Muscle of leg (tissue), 11 donors: ENCODE measurements around the gene GK. TPM values are rescaled to one million over a fixed set of nuclear protein-coding genes. Genes with fewer than 3 reads are reported as not detected.

ENCODE experiments used
- DNase-seq: peaks from one replicate; pipeline ENCODE4 v3.0.0; 2013
- H3K27ac ChIP-seq: one replicate; pipeline ENCODE4 v1.5.1; 2013; ENCODE audit warnings: mild to moderate bottlenecking, low read length, control low read depth
- H3K27me3 ChIP-seq: one replicate; pipeline ENCODE4 v1.6.1; 2013; ENCODE audit warnings: low read length; ENCODE audit not compliant: control insufficient read depth, insufficient read depth
- H3K36me3 ChIP-seq: one replicate; pipeline ENCODE4 v1.6.1; 2013; ENCODE audit warnings: low read length; ENCODE audit not compliant: control insufficient read depth, insufficient read depth
- H3K4me1 ChIP-seq: one replicate; pipeline ENCODE4 v1.6.1; 2013; ENCODE audit warnings: low read length; ENCODE audit not compliant: control insufficient read depth, insufficient read depth
- H3K4me3 ChIP-seq: one replicate; pipeline ENCODE4 v1.5.1; 2013; ENCODE audit warnings: low read length, control low read depth
- H3K9me3 ChIP-seq: replicated peaks from 2 replicates; pipeline ENCODE4 v1.6.1; 2013; ENCODE audit warnings: low read depth, low read length; ENCODE audit not compliant: control insufficient read depth
- WGBS: methylation state at CpG from one replicate; pipeline ENCODE4 v1.1.5; 2013; ENCODE audit warnings: missing lambda C conversion rate; ENCODE audit not compliant: insufficient coverage; 5-methylcytosine and 5-hydroxymethylcytosine counted together
- polyA plus RNA-seq, 8 donors: library from polyadenylated mRNA; unstranded; fragments of 120-200 nt; gene quantifications; one replicate each; pipeline versions ENCODE4 v1.2.1 to v1.2.3, GENCODE V29; 2013; ENCODE audit warnings: inconsistent platforms in 1 of 8, low replicate concordance in 1 of 8; ENCODE audit not compliant: insufficient read length in 8 of 8, insufficient read depth in 1 of 8
- total RNA-seq: library from RNA; stranded (reverse); fragments of 120-200 nt; gene quantifications from one replicate; pipeline ENCODE4 v1.2.4, GENCODE V29; 2013

The GK gene
- total and polyA plus RNA-seq, 9 donors: 3.3 to 9.7 (median 4.2) TPM

DNA sequence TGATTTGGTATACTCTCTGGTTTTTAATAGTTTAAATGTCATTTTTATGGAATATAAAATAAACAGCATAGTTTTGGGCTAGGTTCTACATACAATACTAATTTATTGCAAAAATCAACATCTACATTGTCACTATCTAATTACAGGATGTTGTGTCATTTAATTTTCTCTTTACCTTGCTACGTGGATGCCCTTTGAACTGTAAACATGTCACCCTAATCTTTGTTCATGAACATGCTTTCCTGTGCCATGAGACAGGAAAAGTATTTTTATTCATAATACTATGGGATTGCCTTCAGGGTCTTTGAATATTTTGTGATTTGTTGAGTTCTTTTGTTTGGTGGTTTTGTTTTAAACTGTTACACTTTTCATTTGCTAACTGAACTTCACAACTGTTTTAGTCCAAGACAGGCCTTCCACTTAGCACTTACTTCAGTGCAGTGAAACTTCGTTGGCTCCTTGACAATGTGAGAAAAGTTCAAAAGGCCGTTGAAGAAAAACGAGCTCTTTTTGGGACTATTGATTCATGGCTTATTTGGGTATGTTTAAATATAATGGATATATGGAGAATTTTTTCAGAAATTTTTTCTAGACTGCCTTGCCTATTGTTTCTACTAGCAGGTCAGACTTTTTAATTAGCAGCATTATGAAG lies 40.9 kb downstream of the GK start:
- Histone ChIP-seq H3K4me1 (no peaks in the 10 kb centered on the region), H3K27ac (no peak overlapping the region), H3K27me3 (peaks cover 4% of the 10 kb centered on the region), H3K4me3 (no peak overlapping the region), H3K9me3 (no peaks in the 10 kb centered on the region), H3K36me3 (no peaks in the 10 kb centered on the region)
- WGBS: no CpG with 5 or more reads among the region's 4 CpGs
- DNase-seq: no peak

DNA sequence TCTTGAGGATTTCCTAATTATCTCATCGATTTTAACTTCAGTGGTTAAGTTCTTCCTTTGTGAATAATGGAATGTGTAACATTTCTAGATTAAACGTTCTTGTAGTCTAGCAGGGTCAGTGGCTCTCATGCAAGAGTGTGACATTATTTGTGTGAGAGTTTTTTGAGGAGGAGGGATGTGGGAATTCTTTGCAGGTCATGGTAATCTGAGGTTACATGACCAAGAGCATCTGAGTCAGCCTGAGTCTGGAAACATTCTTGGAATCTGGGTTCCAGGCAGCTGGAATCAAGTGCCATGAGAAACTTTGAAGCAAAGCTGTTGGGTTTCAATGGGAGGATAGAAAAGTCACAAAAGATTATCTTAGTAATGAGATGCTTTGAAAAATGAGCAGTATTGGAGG lies 49.5 kb downstream of the GK start:
- H3K27ac ChIP-seq: no peak overlapping the region
- peaks cover 2% of the 10 kb centered on the region for H3K27me3 ChIP-seq
- H3K9me3 ChIP-seq: no peaks in the 10 kb centered on the region
- WGBS: 22% methylated on average over 1 of the region's 2 CpGs
- no peaks in the 10 kb centered on the region for H3K4me1 ChIP-seq
- DNase-seq: no peak
- no peak overlapping the region for H3K4me3 ChIP-seq
- no peaks in the 10 kb centered on the region for H3K36me3 ChIP-seq

DNA sequence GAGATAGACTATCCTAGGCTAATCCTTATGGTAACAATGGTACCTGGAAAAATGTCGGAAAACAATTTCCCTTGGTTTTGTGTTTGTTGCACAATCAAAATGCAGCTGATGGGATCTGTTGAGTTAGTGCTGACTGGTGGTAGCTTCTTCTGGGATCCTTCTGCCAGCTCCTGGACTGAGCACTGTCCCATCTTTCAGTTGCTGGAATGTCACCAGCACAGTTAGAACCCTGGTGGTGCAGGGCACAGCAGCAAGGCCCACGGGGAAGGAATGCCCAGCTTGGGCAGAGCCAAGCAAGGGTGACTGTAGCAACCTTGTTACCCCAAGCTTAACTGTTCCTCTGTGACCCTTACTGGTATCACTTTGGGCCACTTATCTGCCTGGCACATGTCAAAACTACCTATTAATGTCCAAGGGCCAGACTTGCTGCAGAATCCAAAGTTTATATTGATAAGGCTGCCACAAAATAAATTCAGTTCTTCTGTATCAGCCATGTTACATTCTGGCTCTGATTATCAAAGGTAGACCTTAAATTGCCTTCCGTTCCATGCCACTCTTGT lies 53.1 kb downstream of the GK start:
- no peak for DNase-seq
- WGBS: no CpG with 5 or more reads among the region's 3 CpGs
- Histone ChIP-seq H3K4me1 (no peaks in the 10 kb centered on the region), H3K4me3 (no peak overlapping the region), H3K27ac (no peak overlapping the region), H3K9me3 (no peaks in the 10 kb centered on the region), H3K36me3 (no peaks in the 10 kb centered on the region), H3K27me3 (peaks cover 4% of the 10 kb centered on the region)

DNA sequence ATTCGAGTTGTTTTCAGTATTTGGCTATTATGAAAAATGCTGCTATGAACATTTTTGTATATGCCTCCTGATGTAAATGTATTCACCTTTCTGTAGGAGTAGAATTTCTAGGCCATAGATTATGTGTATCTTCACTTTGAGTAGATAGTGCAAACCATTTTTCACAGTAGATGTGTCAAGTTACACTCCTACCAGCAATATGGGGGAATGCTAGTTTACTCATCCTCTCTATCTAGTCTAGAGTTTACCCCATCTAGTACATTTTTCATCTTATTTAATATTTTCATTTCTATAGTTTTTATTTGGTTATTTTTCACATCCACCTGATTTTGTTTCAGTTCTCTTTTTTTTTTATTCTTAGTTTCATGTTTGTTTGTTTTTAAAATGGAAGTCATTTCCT lies 59.0 kb downstream of the GK start:
- Histone ChIP-seq H3K4me1 (no peaks in the 10 kb centered on the region), H3K4me3 (no peak overlapping the region), H3K27ac (no peak overlapping the region), H3K36me3 (no peaks in the 10 kb centered on the region), H3K9me3 (no peaks in the 10 kb centered on the region), H3K27me3 (peaks cover 5% of the 10 kb centered on the region)
- no peak for DNase-seq
- WGBS: no CpG with 5 or more reads among the region's 1 CpG

DNA sequence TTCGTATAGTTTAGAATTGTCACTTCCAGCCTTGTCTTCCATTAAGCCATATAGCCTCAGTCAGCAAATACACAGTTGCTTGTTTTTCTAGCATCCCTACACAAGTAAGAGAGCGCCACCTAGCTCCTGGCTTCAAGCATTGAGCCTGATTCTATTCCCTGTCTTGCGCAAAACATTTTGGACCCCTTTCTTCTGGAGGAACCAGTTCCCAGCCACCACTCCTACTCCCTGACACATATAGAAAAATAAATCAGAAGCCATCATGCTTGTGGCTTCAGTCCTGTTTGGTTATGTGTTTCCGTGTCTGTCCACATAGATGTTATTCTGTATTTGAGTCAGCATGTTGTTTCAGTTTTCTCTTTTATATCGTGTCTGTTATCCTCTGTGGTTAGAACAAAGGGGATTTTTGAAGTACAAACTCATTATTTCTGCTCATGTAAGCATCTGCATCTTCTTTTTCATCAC lies 59.9 kb downstream of the GK start:
- 32% methylated on average over 2 of the region's 5 CpGs for WGBS
- no peaks in the 10 kb centered on the region for H3K36me3 ChIP-seq
- no peaks in the 10 kb centered on the region for H3K9me3 ChIP-seq
- H3K4me3 ChIP-seq: no peak overlapping the region
- H3K27me3 ChIP-seq: peaks cover 5% of the 10 kb centered on the region
- no peaks in the 10 kb centered on the region for H3K4me1 ChIP-seq
- peak; percentile 52 for DNase-seq
- H3K27ac ChIP-seq: no peak overlapping the region

DNA sequence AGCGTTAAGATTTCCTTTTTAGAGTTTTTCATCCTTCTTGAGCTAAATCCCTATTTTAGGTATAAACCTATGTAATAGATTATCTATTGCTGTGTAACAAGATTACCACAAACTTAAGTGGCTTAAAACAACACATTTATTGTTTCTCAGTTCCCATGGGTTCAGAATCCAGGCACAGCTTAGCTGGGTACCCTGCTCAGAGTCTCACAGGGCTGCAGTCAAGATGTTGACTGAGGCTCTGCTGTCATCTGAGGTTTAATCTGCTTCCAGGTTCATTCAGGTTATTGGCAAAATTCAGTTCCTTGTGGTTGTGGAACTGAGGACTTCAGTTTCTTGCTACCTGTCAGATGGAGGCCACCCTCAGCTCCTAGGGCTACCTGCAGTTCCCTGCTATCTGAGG lies 60.9 kb downstream of the GK start:
- no peak overlapping the region for H3K4me3 ChIP-seq
- no peak overlapping the region for H3K27ac ChIP-seq
- no peaks in the 10 kb centered on the region for H3K9me3 ChIP-seq
- no CpG with 5 or more reads among the region's 1 CpG for WGBS
- peaks cover 4% of the 10 kb centered on the region for H3K27me3 ChIP-seq
- H3K36me3 ChIP-seq: no peaks in the 10 kb centered on the region
- DNase-seq: no peak
- no peaks in the 10 kb centered on the region for H3K4me1 ChIP-seq

DNA sequence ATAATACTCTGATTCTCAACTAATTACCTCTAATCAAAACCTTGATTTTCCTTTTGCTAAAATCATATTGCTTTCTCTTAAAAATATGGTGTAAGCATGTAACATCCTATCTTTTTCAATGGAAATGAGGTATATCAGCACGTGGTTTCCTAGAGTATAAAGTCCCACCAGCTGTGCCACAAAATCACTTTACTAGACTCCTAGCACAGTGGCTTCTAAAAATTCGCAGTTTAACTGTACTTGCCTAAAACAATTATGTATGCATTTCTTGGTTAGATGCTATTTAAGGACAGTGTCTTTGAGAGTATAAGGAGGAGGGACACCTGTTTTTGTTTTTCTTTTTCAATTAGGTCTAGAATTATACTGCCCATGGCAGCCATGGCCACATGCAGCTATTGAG lies 62.8 kb downstream of the GK start:
- peaks cover 4% of the 10 kb centered on the region for H3K27me3 ChIP-seq

DNA sequence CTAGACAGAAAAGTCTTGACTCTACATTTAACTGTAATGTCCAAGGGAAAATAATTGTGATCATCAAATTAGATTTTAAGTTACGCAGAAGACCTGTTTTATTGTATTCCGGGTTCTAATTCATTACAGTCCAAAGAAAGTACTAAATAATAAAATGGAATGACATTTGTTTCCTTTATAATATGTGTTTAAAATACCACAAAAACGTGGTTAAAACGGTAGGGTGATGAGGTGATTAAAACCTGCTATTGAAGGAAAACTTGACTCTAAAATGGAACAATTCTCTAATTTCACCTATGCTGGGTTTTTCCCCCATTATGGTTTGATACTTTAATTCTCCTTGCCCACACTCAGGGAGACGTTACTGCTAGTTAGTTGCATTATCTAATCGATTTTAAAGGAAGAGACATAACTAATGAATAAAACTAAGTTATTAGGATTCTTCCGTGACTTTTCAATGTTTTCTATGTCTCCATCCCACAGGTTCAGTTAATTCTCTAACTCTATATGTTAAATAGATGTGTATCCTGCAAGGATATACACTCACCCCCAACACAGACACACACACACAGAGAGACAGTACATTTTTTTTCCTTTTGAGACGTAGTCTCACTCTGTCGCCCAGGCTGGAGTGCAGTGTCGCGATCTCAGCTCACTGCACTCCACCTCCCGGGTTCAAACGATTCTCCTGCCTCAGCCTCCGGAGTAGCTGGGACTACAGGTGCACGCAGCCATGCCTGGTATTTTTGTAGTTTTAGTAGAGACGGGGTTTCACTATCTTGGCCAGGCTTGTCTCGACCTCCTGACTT lies 80.8 kb downstream of the GK start:
- Histone ChIP-seq H3K4me1 (no peaks in the 10 kb centered on the region), H3K4me3 (no peak overlapping the region), H3K36me3 (no peaks in the 10 kb centered on the region), H3K27ac (no peak overlapping the region), H3K27me3 (peaks cover 6% of the 10 kb centered on the region), H3K9me3 (no peaks in the 10 kb centered on the region)
- WGBS: 75% methylated on average over 8 of the region's 17 CpGs
- no peak for DNase-seq

More for the DNA sequence above, 62.8 kb downstream of the GK start:
- Histone ChIP-seq H3K4me1 (no peaks in the 10 kb centered on the region), H3K9me3 (no peaks in the 10 kb centered on the region), H3K27ac (no peak overlapping the region), H3K36me3 (no peaks in the 10 kb centered on the region), H3K4me3 (no peak overlapping the region)
- no peak for DNase-seq
- WGBS: no CpG with 5 or more reads among the region's 2 CpGs

DNA sequence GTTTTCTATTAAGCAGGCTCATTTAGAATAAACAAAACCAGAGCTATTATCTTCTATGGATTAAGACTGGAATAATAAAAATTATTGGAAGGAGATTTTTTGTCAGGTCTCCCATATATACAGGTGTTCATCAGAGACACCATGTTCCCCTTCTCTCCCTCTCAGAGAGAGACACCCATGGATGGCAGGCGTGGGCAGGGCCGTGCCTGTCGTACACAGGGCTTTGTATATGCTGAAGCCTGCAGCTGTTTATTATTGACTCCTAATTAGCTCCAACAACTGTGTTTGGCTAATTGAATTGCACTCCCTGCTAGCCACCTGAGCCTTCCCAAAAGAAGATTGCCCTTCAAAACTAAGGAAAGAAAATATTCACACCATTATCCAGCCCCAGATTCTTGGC lies 81.6 kb downstream of the GK start:
- WGBS: 50% methylated on average over 3 of the region's 3 CpGs

DNA sequence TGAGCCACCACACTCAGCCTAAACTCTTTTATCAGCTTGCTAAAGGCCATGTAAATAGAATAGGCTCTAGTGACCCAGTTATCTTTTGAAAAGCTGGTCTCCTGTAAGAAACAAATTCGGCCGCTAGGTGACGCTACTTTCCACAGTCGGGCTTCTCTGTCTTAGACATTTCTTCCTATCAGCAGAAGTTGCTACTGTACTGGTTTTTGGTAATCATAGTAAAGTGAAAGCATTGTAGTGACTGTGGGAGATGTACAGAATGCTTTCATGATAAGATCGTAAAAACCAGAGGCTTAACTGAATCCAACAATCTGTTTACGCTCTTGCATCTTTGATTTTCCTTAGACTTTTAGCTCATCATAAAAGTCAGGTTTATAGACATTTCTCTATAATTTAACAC lies 82.6 kb downstream of the GK start:
- Histone ChIP-seq H3K36me3 (no peaks in the 10 kb centered on the region), H3K4me3 (no peak overlapping the region), H3K27ac (no peak overlapping the region), H3K9me3 (no peaks in the 10 kb centered on the region), H3K27me3 (peaks cover 6% of the 10 kb centered on the region), H3K4me1 (no peaks in the 10 kb centered on the region)
- peak; percentile 53 for DNase-seq
- no CpG with 5 or more reads among the region's 6 CpGs for WGBS

More for the DNA sequence above, 81.6 kb downstream of the GK start:
- Histone ChIP-seq H3K4me3 (no peak overlapping the region), H3K4me1 (no peaks in the 10 kb centered on the region), H3K36me3 (no peaks in the 10 kb centered on the region), H3K9me3 (no peaks in the 10 kb centered on the region), H3K27me3 (peaks cover 6% of the 10 kb centered on the region), H3K27ac (no peak overlapping the region)
- no peak for DNase-seq
